ENCODE measurements around the gene PPP1R12B. TPM values are rescaled to one million over a fixed set of nuclear protein-coding genes. Genes with fewer than 3 reads are reported as not detected.
"Not testable (repeated sequence)": the region's sequence is repeated elsewhere in the genome, so short reads cannot be mapped to it uniquely, and the experiment has no call there.

Gene PPP1R12B
- total RNA-seq, 2 experiments from 2014 or later = 12.4 to 14.3 TPM

DNA sequence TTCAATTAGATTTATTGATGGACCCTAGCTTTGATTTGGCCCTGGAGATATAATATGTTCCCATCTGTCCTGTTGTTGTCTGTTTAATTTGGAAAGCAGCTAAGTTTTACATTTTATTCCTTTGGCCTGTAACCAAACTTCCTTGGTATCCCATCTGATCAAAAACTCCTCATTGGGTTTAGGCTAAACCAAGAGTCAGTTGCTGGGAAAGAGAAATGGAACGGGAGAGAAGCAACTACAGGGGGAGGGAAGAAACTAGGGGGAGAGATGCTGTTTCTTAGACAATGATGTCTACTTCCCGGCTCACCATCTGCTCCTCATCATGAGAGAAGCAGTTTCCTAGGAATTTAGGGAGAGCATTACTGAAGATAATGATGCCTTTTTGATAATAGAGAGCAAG lies 219.9 kb downstream of the PPP1R12B start:
- POLR2A ChIA-PET = no interaction called here
- CTCF ChIA-PET = no interaction called here

- CTCF ChIA-PET = no interaction called here
- POLR2A ChIA-PET = no interaction called here
Measured at GRCh38 chr1:202568826-202569225, 220.3 kb downstream of the PPP1R12B start.

DNA sequence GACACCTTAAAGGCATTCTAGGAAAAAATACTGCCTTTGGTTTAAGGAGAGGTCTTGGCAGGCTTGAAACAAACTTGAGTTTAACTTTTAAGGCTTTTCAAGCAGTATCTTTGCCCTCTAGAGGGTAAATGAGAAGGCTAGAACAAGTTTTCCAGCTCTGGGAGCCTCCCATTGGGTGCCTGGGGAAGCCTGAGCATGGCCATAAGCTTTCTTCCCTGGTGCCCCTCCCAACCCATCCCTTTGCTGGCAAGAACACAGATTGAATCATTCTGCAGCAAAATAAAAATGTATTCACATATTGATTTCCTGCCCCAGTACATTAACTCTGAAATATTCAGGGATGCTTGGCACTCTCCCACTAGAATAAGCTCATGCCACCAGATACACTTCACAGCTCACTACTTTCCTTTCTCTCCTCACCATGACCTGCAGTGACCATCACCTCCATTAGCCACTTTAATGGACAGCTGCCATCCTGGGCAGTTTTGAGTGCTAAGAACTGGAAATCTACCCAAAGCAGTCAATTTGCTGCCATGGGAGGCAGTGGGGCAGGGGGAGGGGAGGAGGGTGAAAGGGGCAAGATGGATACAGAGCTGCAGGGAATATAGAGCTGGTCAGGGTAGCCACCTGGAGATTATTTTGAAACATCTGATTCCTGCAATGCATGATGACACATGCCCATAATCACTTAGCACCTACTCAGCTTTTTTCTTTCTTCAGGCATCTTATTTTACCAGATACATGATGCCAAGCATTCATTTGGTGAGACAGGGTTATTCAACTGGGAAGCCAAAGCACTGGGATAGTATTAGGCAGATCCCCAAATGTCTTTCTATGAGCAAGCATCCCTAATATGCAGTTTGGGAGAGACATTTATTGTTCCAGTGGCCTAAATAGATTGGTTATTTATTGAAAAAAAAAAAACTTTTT lies 221.2 kb downstream of the PPP1R12B start:
- ChIA-PET CTCF (no interaction called here), POLR2A (no interaction called here)

DNA sequence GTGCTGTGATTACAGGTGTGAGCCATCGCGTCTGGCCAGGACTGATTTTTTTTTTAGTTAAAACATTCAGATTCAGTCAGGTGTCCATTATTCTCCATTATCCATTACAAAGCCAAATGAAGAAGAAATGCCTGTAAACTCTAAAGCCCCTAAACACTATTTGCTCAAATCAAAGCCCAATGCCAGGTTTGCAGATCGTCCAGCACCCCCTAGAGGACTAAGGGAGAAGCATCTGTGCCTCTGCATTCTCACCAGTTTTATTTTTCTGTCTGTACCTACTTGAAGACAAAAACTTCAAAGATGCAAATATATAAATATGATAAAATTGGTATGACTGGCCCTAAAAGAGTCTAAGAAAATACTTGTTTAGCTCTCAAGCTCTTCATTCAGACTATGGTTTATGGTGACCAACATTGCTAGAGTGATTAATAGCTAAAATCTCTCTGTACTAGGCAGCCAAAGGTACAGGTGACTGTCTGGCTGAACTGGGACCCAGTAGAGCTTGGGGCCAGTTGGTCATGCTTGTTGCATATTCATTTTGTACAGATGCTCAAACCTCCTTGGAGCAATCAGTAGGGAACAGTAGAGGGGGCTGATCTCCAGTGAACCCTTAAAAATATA lies 223.3 kb downstream of the PPP1R12B start:
- POLR2A ChIA-PET = no interaction called here
- CTCF ChIA-PET = interaction anchor here (0.9 to 1.1 kb wide), 2 partner anchors 26 to 147 kb away, joined by 3 read pairs; no protein-coding TSS in a partner anchor

GRCh38 chr1:202572867-202573266 lies 224.4 kb downstream of the PPP1R12B start:
- ChIA-PET POLR2A (no interaction called here), CTCF (interaction anchor here (0.9 to 1.1 kb wide), 2 partner anchors 25 to 64 kb away, joined by 3 read pairs; no protein-coding TSS in a partner anchor)

- POLR2A ChIA-PET = no interaction called here
- CTCF ChIA-PET = no interaction called here
Measured at GRCh38 chr1:202575918-202576653, 227.6 kb downstream of the PPP1R12B start.

DNA sequence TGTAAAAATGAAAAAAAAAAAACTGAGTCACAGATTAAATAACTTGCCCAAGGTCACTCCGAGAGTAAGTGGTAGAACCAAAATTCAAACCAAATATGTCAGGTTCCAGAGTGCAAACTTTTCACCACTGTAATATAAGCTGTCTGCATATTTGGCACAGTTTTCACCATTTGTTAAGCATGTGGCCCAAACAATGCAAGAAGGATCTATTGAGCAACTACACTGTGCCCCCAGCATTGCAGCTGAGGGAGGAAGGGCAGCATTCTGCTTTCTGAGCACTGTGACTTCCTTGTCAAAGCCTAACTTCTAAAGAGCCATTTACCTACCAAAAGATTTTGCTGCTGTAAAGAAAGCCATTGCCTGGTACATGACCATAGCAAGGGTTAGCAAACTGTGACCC lies 228.3 kb downstream of the PPP1R12B start:
- ChIA-PET POLR2A (no interaction called here), CTCF (no interaction called here)

DNA sequence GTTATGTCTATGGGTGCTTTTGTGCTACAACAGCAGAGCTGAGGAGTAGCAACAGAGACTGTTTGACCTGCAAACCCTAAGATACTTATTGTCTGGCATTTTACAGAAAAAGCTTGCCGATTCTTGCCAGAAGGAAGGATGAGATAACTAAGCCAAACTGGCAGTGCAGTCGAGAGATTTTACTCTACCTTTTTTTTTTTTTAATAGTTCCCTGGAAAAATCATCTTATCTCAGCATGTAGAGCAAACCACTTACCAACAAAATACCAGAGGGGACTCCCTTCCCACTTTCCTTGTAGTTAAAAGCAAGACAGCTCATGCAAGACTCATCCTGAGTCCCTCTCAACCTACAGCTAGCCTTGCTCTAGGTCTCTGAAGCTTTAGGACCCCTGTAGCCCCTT lies 228.9 kb downstream of the PPP1R12B start:
- CTCF ChIA-PET = no interaction called here

DNA sequence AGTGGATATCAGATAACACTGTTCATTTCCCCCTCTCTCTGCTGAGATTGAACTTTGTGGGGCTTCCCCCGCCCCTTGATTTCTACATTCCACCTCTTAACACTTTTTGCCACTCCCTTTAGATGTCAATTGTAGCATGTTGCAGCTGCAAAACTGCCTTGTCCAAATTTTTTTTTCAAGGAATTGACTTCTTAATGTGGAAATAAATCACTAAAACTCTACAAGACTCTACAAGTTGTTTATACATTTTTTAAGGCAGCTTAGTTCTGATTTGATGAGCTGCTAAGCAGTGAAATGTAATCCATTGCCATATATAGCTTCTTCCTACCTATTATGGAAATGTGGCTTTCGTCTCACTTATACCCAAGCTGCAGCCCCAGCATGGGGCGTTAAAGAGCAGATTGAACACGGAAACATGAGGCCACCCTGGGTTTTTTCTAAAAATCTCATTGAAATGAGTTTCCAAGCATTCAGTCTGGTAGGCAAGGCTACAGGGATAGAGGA lies 229.6 kb downstream of the PPP1R12B start:
- POLR2A ChIA-PET = no interaction called here

More for the DNA sequence above, 228.9 kb downstream of the PPP1R12B start:
- POLR2A ChIA-PET = no interaction called here

DNA sequence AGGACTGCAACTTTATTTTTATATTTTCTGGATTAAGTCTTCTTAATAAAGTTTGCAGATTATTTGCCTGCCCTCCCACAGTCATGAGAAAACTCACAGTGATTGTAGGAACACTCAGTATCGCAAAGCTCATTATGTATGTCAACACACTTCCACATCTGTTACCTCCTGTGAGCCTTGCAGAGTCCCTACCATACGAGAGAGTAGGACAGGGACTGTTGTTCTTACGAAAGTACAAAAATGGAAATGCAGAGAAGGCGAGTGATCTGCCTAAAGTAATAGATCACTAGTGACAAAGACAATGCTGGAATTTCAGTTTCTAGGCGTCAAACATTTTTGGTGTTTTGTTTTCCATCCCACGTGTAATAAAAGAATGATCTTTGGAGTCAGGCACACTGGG lies 230.1 kb downstream of the PPP1R12B start:
- ChIA-PET POLR2A (no interaction called here), CTCF (no interaction called here)

More for the DNA sequence above, 229.6 kb downstream of the PPP1R12B start:
- CTCF ChIA-PET = no interaction called here

GRCh38 chr1:202579806-202580205 lies 231.3 kb downstream of the PPP1R12B start:
- ChIA-PET CTCF (no interaction called here), POLR2A (no interaction called here)

DNA sequence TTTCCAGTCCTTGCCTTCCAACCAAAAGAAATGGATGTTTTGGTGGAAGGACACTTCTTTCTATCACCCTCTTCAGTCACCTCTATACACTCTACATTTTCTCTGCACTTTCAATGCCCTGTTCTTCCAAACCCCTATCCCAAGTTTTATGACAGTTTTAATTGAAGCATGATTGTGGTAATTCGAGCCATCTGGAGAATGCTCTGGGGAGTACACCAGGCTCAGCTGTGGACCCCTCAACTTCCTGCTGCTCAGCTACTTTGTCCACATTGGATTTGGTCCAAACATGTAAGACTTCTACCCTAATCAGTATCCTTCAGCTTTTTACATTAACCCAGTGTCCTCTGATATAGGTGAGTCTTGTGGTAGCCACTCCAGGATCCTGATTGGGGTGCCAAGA lies 232.1 kb downstream of the PPP1R12B start:
- CTCF ChIA-PET = no interaction called here

GRCh38 chr1:202582350-202582749 lies 233.9 kb downstream of the PPP1R12B start:
- POLR2A ChIA-PET = not testable (repeated sequence)

More for the DNA sequence above, 232.1 kb downstream of the PPP1R12B start:
- POLR2A ChIA-PET = no interaction called here

GRCh38 chr1:202584707-202585589 lies 236.4 kb downstream of the PPP1R12B start:
- ChIA-PET CTCF (no interaction called here), POLR2A (no interaction called here)

More at GRCh38 chr1:202582350-202582749, 233.9 kb downstream of the PPP1R12B start:
- CTCF ChIA-PET = not testable (repeated sequence)

DNA sequence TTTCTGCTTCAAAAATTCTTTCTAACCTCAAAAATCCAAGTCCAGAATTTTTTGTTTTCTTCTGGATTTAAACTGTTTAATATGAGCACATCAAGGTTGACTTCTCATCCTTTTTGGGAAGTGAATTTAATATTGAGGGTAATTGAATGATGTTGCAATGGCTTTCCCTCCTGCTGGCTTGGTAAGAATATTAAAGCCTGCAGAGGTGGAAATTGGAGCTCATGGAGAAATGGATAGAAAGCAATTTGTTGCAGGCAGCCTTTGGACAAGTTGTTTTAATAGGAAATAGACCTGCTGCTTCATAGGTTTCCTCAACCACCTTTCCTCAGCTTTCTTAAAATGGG lies 237.1 kb downstream of the PPP1R12B start:
- POLR2A ChIA-PET = no interaction called here
- CTCF ChIA-PET = no interaction called here

GRCh38 chr1:202586018-202586821 lies 237.7 kb downstream of the PPP1R12B start:
- CTCF ChIA-PET = no interaction called here
- POLR2A ChIA-PET = no interaction called here

GRCh38 chr1:202586871-202587270 lies 238.4 kb downstream of the PPP1R12B start:
- CTCF ChIA-PET = no interaction called here
- POLR2A ChIA-PET = no interaction called here

DNA sequence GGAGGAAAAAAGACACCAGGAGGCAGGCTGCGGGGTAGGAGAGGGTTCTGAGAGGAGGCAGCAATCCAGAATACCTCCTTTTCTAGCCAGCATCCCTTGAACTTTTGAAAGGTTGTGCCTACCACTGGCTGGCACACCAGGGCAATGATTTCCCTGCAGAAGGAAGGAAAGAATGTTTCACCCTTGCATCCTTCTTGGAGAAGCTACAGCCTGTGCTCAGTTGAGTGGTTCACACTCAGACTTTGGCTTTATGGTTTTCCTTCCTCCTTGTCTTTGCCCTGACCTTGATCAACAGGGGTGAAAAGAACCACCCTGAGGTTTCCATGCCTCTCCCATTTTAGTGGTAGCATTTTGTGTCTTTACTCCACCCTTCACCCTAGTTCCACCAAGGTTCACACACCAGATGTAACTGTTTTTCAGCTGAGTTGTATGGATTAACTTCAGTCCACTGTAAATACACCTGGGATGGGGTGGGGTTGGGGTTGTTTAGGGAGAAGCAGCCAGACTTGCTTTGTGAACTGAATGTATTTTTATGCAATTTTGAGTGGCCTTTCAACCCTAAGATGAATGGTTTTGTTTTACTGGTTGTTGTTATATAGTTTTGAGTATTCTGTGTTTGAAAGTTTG lies 239.5 kb downstream of the PPP1R12B start:
- ChIA-PET CTCF (no interaction called here), POLR2A (no interaction called here)
